ENCODE results near the gene HMGCR.
"Not testable (repeated sequence)": the region's sequence is repeated elsewhere in the genome, so short reads cannot be mapped to it uniquely, and the experiment has no call there.

DNA sequence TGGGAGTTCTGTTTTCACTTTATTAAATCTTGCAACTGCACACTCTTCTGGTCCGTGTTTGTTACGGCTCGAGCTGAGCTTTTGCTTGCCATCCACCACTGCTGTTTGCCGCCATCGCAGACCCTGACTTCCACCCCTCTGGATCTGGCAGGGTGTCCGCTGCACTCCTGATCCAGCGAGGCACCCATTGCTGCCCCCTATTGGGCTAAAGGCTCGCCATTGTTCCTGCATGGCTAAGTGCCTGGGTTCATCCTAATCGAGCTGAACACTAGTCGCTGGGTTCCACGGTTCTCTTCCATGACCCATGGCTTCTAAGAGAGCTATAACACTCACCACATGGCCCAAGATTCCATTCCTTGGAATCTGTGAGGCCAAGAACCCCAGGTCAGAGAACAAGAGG, 32.5 kb upstream of the HMGCR start:
- TF ChIP-seq, protein P1, sequence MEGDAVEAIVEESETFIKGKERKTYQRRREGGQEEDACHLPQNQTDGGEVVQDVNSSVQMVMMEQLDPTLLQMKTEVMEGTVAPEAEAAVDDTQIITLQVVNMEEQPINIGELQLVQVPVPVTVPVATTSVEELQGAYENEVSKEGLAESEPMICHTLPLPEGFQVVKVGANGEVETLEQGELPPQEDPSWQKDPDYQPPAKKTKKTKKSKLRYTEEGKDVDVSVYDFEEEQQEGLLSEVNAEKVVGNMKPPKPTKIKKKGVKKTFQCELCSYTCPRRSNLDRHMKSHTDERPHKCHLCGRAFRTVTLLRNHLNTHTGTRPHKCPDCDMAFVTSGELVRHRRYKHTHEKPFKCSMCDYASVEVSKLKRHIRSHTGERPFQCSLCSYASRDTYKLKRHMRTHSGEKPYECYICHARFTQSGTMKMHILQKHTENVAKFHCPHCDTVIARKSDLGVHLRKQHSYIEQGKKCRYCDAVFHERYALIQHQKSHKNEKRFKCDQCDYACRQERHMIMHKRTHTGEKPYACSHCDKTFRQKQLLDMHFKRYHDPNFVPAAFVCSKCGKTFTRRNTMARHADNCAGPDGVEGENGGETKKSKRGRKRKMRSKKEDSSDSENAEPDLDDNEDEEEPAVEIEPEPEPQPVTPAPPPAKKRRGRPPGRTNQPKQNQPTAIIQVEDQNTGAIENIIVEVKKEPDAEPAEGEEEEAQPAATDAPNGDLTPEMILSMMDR (IDR thresholded peaks at IDR 0.05 in 4 of 5, conservative IDR thresholded peaks at IDR 0.05 in 1 of 5): not testable (repeated sequence)
- not testable (repeated sequence) for TF ChIP-seq POLR2A (IDR thresholded peaks at IDR 0.05)

Data from gastrocnemius medialis (tissue), 4 donors.